Fibroblast of skin of scalp (primary cell): ENCODE data around the gene KLF16.
A peak's percentile ranks its signal among the peaks of the same experiment; 100 is the strongest.

Experiments used
- DNase-seq: peaks from one replicate; pipeline ENCODE4 v3.0.0-alpha.2; 2013

Gene KLF16

DNA sequence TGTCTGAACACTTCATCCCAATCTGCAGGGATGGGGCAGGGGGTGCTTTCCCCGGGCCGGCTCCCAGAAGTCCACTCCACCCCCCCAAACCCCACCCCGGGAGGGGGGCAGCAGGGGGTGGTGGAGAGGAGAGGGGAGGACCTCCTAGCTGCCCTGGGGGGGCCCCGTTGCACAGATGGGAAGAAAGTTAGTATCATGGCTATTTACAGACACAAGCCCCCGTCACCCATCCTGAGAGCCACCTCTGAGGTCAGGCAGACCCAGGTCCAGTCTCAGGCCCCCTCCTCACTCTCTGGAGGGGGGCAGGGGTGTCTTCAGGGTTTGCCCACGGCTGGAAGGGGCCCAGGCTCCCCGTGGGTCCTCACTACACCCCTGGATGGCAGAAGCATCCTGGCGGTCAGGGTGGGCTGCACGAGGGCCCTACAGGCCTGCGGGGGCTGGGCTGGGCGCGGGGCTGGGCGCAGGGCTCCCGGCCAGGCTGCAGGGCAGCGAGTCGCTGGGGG lies 9.3 kb downstream of the KLF16 start:
- no peak for DNase-seq

DNA sequence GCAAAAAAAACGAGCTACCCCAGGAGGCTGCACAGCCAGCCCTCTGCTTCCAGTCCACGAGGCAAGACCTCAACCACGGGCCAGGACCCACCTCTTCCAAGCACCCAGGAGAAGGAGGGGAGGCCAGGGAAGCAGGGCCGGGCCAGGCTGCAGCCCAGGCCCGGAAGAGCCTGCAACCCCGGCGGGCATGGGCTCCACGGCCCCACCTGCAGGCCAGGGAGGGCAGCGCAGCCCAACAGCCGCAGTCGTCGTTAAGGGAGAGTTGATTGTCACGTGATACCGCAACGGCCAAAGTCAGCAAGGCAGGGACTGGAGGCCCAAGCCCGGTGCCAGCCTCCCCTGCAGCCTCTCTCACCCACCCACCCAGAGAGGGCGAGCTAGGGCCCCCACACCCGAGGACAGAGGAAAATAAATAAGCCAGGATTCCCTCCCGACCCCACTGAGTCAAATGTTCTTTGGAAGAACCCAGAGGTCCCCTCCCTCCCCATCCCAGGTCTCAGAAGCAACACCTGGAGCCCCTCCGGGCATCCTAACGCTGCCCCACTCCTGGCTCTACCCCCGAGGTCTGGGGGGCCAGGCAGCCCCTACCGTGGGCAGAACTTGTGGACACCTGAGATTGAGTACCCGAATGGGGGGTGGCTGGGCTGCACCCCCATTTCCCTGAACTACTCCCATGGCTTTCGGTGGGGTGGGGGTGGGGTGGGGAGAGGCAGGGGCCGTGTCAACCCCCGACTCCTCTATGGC lies 9.9 kb downstream of the KLF16 start:
- peak; percentile 77 for DNase-seq

DNA sequence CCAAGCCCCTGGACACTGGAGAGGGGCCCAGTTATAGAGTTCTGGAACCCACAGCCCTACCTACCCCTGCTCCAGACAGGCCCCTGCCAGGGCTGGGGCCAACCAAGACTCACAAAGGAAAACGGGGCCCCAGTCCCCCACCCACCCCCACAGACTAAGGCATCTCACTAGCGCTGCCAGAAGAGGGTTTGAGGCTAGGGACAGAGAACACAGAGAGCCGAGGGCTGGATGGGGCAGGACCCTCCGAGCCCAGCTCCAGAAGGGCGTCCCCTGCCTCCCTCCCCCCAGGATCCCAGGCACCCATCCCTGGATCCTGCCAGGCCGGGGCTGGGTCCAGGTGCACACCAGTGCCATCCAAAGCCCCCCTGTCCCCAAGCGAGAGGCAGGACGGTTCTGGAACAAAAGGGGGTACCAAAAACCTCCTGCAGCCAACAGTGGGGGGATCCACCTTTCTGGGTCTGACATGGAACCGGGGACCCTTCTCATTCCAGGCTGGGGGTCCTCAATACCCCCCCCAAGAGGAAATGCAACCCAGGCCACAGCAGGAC lies 10.7 kb downstream of the KLF16 start:
- DNase-seq = no peak

DNA sequence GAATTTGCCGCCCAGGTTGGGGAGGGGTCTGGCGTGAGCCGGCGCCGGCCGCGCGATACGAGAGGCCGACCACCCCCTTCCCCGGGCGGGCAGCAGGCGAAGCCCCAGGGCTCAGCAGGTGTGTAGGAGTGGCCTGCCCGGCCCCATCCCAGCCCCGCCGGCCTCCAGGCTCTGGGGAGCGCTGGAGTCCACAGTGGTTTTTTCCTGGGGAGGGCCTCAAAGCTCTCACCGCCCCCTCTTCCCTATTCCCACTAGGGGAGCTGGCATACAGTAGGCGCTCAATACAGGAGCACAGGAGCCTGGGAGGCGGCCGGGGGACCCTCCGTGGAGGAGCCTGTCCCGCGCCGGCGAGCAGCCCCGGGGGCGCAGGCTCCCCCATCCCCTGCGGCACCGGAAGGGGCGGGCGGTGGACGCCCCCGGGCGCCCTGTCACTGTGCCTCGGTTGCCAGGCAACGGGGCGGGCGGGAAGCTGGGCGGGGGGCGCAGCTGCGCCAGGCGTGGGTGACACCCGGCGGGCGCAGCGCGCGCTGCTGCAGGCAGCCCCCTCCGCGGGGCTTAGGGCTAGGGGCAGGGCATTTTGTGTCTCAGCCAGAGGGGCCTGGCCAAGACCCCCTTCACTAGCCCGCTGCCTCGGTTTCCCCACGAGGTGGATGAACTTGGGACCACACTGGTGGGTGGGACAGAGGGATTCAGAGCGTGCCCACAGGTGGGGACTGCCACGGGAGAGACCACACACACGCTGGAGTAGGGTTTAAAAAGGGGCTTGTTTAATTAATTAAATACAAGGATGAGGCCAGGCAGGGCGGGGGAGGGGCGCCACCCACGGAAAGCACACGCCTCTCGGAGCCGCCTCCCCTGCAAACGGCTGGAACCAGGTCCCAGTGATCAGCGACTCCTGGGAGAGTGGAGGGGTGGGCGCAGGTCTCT lies 11.5 kb downstream of the KLF16 start:
- no peak for DNase-seq

DNA sequence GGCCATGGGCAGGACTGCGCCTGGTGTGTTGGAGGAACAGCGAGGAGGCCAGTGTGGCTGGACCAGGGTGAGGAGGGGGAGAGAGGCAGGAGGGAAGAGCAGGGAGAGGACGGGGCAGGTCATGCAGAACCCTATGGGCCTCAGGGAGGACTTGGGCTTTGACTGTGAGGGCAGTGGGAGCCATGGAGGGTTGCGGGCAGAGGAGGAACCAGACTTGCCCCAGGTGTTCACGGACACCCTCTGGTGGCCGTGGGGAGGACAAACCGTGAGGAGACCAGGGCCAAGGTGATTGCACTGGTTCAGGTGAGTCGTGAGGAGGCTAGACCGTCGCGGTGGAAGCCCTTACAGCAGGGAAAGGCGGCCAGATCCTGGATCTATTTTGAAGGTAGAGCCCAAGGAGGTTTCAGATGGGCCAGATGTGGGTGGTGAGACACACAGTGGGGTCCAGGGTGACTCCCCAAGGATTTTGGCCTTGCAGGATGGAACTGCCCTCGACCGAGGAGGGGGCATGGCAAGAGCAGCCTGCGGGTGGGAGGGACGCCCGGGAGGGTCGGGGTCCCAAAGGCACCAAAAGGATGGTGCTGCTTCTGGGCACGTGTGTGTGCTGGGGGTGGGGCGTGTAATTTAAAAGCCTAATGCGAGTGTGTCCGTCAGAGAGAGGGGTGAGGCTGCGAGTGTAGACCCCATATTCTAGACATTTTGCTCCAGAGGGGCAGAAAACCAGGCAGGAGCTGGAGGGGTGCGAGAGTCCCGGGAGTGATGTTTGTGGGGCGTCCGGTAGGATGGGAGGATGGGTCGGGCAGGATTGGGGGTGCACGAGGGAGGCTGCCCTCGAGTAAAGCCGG lies 12.3 kb downstream of the KLF16 start:
- DNase-seq = no peak

DNA sequence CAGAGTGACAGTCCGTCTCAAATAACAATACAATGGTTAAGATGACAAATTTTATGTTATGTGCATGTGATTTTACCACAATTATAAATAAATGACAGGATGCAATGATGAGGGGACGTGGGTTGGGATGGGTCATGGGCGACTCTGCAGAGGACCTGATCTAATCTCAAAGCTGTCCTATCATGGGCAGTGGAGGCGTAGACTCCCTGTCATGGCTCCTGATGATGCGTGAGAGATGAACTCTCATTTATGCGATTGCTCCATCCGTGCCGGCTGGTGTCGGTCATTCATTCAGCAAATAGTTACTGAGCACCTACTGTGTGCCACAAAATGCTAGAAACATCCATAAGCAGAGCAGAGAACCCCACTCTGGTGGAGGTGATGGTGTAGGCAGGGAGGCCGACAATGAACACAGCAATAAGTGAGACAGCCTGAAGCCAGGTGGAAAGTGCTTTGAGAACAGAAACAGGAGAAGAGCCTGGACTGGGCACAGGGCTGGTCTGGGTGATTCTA lies 13.4 kb downstream of the KLF16 start:
- no peak for DNase-seq

DNA sequence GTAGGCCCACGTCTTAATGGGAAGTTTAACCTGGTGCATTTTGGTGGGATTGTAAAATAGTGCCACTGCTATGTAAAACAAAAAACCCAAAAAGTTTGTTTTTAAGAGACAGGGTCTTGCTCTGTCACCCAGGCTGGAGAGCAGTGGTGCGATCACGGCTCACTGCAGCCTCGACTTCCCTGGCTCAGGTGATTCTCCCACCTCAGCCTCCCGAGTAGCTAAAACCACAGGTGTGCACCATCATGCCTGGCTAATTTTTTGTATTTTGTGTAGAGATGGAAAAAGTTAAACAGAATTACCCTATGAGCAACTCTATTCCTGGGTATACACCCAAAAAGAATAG lies 14.3 kb downstream of the KLF16 start:
- DNase-seq = no peak

DNA sequence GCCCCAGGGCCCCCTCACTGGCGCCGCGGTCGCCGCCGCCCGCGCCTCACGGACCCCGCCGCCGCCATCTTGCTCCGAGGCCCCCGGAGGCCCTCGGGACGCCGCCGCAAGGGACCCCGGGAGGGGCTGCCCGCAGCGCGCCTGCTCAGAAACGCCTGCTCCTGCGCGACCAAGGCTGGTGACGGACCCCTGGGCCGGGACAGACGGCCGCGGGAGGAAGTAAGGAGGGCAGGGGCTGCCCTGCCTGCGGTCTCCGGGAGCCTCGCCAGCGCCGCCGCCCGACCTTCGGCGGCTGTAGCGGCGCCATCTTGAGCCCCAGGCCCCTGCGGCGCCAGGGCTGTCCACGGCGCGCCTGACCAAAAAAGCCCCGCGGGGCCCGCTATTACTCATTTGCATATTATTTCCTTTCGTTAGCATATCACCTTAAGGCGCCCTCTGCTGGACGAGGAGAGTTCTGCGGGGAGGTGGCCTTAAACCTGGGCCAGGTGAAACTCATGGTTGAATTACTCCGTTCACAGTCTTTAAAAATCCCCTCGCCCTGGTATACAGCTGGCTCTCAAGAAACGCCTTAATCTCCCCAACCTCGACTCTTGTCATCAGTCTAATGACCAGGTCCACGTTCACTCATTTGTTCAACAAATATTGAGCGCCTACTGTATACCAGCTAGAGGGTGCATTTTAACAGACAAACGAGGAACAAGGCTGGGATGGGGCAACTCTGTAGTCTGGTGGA lies 14.8 kb downstream of the KLF16 start, which contains the start of gene REXO1:
Gene REXO1, minus strand, starts transcription at position 85 of the 733 bp plus-strand sequence. CDS start 125 bp downstream, outside the sequence.
- DNase-seq = peak; percentile 94

DNA sequence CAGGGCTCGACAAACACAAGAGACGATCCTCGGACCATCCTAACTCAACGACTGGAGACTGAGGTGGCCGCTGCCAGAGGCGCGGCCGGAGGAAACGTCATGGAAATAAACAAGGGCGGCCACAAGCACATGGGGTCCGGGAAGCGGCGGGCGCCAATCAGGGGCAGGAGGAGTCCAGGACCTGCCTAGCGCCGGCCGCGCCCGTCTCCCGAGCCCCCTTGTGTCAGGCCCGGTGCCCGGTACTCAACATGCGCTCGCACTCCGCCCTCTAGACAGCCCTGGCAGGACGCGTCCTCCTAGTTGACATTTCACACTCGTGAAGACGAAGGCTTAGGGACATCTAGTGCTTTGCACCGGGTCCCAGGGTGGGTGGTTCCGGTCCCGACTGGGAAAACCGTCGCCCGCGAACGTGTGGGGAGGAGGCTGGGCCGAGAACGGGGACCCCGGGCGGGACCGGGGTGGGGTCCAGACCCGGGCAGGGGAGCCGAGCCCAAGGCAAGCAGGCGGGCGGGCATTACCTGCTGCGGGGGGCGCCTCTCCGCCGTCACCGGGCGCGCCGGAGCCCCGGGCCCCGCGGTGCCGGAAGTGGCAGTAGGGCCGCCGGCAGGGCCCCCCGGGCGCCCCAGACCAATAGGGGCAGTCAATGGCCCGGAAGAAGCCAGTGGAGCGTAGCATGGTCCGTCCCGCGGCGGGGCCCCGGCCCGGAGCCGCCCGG lies 15.5 kb downstream of the KLF16 start:
- no peak for DNase-seq

DNA sequence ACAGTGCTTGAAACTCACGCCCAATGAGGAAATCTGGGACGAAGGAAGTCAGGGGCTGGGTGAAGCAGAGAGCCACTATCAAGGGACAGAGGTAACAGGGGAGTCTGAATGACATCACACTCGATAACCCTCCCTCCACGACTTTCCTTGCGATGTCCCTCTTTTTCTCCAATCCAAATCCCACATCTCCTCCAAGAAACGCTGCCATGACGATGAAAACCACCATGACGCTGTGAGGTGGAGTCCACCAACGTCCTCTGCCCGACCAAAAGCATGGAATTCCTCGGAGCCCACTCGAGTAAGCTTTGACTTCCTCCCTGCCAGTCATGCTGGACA lies 16.1 kb downstream of the KLF16 start:
- DNase-seq = no peak

DNA sequence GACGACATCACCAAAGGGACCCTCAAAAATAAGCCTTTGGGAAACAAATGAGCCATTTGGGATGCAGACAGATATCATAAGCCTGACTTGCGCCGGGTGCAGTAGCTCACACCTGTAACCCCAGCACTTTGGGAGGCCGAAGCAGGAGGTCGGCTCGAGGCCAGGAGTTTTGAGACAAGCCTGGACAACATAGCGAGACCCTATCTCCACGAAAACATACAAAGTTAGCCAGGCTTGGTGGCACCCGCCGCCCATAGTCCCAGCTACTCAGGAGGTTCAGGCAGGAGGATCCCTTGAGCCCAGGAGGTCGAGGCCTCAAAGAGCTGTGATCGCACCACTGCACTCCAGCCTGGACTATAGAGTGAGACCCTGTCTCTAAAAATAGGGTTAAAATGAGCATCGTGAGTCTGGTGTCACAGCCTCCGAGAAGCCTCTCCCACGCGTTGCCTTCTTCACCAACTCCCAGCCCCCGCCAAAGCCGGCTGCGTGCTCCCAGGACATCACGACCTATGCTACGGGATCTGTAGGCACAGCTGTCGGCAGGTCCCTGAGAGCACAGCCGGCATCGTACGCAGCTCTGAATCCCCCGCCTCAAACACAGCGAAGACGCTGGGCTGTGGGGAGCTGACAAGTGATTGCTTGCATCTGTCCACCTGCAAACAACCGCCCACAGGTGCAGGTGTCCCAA lies 16.7 kb downstream of the KLF16 start:
- DNase-seq = no peak

DNA sequence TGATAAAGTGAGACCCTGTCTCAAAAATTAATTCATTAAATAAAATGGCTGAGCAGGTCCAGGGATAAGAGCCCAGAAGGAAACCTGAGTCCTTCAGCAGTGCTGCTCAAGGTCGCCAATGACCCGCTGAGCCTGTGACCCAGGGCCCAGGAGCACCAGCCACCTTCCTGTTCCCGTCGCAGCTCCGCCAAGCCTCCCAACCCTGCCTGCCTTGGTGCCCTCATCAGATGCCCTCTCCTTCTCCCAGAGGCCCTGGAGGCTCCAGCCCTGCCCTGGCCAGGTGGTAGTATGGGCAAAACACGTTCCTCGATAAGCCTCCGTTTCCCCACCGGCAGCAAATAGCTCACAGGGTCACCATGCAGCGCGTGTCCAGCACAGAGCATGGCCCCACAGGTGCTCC lies 17.7 kb downstream of the KLF16 start:
- DNase-seq = no peak

DNA sequence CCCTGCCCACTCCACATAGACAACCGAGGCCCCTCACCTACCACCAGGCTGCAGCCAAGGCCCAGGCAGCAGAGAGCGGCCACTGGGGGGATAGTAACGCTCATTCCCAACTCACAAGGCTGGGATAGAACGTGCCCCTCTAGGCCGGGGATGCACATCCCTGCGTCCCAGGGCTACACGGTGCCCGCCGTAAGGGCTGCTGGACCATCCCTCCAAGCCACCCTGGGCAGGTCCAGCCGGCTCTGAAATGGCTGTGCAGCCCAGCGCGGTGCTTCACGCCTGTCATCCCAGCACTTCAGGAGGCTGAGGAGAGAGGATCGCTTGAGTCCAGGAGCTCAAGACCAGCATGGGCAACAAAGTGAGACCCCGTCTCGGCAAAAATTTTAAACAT lies 18.3 kb downstream of the KLF16 start:
- no peak for DNase-seq

DNA sequence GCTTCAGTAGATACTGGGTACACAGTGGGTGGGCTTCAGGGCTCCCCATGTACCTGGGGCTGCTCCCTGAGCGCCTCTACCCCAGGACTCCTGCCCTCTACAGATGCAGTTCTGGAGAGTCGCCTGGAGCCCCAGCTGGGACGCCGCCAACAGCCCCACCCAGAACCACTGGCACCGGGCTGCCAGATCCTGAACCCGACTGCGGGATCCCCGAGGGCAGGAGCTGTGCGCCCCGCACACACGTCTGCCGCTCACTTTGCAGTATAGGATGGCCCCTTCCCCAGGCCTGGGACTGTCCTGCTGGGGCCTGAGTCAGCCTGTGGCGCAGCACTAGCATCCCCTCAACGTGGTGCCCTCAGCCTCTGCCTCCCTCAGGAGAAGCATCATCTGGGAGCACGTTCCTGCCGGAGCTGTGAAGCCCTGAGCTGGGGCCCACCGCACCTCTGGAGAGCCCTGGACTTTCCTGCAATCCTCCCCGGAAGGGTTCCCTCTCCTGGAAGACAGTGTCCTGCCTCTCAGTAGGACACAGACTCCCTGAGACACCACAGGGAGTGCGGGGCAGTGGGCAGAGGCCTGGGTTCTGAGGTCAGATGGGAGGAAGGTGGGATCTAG lies 18.8 kb downstream of the KLF16 start:
- DNase-seq = no peak

DNA sequence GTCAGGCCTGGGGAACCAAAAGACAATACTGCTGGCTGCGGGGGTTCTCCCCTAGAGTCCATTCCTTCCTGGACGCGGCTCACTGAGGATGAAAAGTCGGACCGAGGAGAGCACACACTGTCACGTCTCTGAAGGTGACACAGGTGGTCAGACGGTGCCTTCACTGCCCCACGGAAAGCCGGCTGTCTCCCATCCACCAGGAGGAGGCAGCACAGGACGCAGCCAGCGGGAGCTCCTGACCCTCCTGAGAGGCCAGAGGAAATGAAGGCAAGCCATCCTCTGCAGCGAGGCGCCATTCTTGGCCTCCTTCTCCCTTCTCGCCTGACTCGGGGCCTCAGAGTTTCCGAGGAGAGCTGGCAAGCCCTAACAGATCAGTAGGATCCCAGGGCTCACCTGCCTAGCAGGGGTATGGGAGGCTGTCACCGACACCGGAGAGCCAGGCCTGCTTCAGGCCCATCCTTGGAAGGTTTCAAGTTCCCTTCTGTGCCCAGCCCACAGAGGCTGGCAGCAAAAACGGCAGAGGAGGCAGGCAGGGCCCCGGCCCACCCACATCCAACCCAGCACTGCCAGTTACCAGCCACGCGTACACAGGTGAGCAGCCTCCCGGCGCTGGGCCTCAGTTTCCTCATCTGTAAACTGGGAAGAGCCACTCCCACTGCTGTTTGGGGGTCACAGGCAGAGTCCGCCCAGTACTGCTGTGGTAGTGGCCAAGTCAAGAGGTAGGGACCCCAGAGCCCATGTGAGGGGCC lies 19.6 kb downstream of the KLF16 start:
- no peak for DNase-seq

DNA sequence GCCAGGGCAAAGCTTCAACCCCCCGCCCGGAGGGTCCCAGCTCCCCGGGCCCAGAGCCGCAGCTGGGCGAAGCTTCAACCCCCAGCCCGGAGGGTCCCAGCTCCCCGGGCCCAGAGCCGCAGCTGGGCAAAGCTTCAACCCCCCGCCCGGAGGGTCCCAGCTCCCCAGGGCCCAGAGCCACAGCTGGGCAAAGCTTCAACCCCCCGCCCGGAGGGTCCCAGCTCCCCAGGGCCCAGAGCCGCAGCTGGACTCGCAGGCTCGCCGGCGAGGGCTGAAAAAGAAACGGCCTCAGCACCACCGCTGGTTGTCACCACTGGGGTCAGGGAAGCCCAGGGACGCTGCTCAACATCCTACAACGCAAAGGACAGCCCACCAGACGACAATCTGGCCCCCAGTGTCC lies 20.3 kb downstream of the KLF16 start:
- no peak for DNase-seq

DNA sequence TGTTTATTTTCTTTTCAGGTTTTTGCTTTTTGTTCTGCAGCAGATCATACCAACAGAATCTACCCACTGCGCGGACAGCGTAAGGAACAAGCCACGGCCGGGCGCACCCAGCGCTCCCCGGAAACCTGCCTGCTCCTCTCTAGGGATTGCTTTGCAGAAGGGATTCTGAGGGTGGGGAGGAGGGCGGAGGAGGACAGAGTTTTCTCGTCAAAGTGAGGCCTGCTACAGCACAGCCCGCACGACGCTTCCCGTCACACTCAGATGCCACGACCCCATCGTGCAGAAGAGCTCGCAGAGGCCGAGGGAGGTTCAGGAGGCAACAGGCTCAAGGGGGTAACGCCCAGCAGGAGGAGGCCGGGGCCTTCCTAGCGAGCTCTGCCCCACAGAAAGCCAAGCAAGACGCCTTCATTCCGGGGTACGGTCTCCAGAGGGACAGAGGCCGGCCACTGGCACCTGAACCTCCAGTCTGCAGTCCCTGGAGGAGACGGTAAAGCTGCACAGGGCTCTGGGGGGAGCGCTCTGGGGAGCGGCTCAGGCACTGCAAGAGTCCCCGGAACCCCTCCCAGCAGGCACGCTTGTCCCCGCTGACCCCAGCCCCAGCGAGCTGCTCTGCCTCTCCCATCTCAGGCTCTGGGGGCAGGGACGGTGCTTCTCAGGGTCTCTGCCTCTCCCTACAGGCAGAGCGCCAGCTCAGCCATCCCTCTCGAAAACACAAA lies 22.0 kb downstream of the KLF16 start:
- no peak for DNase-seq

DNA sequence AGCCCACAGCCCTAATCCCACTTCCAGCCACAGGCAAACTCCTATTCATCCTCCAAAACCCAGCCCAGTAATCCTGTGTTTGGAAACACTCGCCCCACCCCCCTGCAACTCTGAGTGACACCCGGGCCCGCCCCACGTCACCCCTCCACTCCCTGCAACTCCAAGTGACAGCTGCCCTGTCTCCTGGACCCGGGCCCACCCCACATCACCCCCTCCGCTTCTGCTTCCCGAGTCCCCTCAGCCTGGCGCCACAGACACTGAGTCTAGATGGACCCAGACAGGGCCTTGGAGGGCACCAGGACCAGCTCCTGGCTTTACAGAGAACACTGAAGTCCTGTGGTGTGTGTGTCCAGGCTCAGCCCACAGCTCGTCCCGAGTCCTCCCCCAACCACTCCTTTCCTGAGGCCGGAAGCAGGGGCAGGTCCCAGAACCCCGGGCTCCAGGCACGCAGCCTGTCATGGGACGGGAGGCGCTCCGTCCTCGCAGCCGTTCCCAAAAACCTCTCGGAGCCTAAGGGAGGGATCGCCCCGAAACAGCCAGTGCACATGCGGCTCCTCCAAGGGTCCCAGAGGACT lies 22.8 kb downstream of the KLF16 start:
- DNase-seq = no peak
